Sigmoid colon (tissue), 4 donors: ENCODE measurements around the gene NAB2.

ENCODE experiments used
- EP300 ChIP-seq, 4 donors: sonication (generic); formaldehyde crosslinking; IDR thresholded peaks; one replicate each; pipeline ENCODE4 v1.6.1; 2017; ENCODE audit warnings: antibody characterized with exemption in 4 of 4
- POLR2AphosphoS5 ChIP-seq, 4 donors: sonication (generic); formaldehyde crosslinking; IDR thresholded peaks; one replicate each; pipeline ENCODE4 v1.6.1; 2017; ENCODE audit warnings: antibody characterized with exemption in 4 of 4
- TF ChIP-seq, protein P1 (sequence below), 4 experiments: fragments of 450-650 bp in 3 of 4; fragments of 200-600 bp in 1 of 4; IDR thresholded peaks; one replicate each; pipeline ENCODE4 v1.5.1; 2016 to 2019; ENCODE audit warnings: antibody characterized with exemption in 4 of 4, mild to moderate bottlenecking in 3 of 4, moderate library complexity in 2 of 4

DNA sequence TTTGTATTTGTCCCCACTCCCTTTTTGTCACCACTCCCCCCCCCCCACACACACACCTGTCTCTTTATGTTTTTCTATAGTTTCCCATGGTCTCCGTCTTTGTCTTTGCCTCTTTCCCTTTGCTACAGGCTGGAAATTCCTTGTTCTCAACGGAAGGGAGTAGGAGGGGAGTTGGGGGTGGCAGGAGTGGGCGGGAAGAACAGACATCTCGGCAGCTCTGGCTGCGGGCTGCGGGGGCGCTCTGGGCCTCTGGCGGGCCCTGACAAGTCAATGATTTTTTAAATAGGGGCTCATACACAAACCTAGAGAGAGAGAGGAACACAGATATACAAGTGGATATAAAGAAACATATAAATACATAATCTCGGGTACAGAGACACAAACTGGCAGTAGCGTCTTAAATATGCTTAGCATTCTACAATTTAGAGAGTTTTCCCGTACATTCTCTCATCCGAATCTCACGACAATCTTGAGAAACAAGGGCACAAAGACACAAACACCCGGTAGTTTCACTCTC lies 2.4 kb upstream of the NAB2 start:
- TF ChIP-seq POLR2AphosphoS5 (IDR thresholded peaks at IDR 0.05) = no peak
- no peak for TF ChIP-seq EP300 (IDR thresholded peaks at IDR 0.05)
- TF ChIP-seq, protein P1, sequence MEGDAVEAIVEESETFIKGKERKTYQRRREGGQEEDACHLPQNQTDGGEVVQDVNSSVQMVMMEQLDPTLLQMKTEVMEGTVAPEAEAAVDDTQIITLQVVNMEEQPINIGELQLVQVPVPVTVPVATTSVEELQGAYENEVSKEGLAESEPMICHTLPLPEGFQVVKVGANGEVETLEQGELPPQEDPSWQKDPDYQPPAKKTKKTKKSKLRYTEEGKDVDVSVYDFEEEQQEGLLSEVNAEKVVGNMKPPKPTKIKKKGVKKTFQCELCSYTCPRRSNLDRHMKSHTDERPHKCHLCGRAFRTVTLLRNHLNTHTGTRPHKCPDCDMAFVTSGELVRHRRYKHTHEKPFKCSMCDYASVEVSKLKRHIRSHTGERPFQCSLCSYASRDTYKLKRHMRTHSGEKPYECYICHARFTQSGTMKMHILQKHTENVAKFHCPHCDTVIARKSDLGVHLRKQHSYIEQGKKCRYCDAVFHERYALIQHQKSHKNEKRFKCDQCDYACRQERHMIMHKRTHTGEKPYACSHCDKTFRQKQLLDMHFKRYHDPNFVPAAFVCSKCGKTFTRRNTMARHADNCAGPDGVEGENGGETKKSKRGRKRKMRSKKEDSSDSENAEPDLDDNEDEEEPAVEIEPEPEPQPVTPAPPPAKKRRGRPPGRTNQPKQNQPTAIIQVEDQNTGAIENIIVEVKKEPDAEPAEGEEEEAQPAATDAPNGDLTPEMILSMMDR (IDR thresholded peaks at IDR 0.05) = peak in 2 of 4 experiments; percentile 24
